ENCODE results near the gene SCFD2. TPM values are rescaled to one million over a fixed set of nuclear protein-coding genes. Genes with fewer than 3 reads are reported as not detected.

The SCFD2 gene
- total RNA-seq, 1 experiment from 2014 or later, result 7.4 TPM

- Histone ChIP-seq H3K27me3 (ENCODE audit: control insufficient read depth, insufficient read depth, low read length) (no peaks in the 10 kb centered on the region), H3K4me3 (ENCODE audit: low read depth in 2 of 2, low read length in 2 of 2) (no peak overlapping the region), H3K9me3 (ENCODE audit: control insufficient read depth, insufficient read depth, low read depth, low read length) (no peaks in the 10 kb centered on the region), H3K27ac (ENCODE audit: low read length) (no peak overlapping the region), H3K36me3 (ENCODE audit: control insufficient read depth, insufficient read depth, low read length) (no peaks in the 10 kb centered on the region), H3K4me1 (ENCODE audit: control insufficient read depth, insufficient read depth, low read length) (0 out of 2 replicates have a peak, but pooled peaks cover 3% of the 10 kb centered on the region)
- intact Hi-C loops (cut with micrococcal nuclease; ENCODE audit: unreplicated experiment), result loop anchor here (10.0 kb wide), 5 partner anchors 60 to 1220 kb away; partner anchors contain the start of gene SCFD2
- in situ Hi-C loops (cut with HindIII; ENCODE audit: low pct_unique_long_range_greater_than_20kb, low sequenced_read_pairs), result no loop called here
- TF ChIP-seq CTCF (IDR thresholded peaks at IDR 0.05), result no peak
- TF ChIP-seq SIN3A (IDR thresholded peaks at IDR 0.05; ENCODE audit: borderline replicate concordance, insufficient read depth, low read depth, low read length), result no peak
- TF ChIP-seq TCF7L2 (IDR thresholded peaks at IDR 0.05; ENCODE audit: low read depth, low read length), result no peak
- no peak for TF ChIP-seq REST (IDR thresholded peaks at IDR 0.05; ENCODE audit: insufficient read depth in 1 of 2, low read depth in 2 of 2, low read length in 1 of 2)
- TF ChIP-seq POLR2AphosphoS5 (IDR thresholded peaks at IDR 0.05; ENCODE audit: low read depth, low read length), result no peak
- ATAC-seq (no peak), DNase-seq (ENCODE audit: low read depth, low spot score) (no peak)
- POLR2A ChIA-PET, result no interaction called here
- CTCF ChIA-PET, result interaction anchor here (0.6 kb wide), 1 partner anchor 281 kb away, joined by 3 read pairs; no protein-coding TSS in a partner anchor
- no TSS peak for BruUV-seq (replicated peaks)
These were observed 351.0 kb downstream of the SCFD2 start for GRCh38 chr4:53014881-53015280.

GRCh38 chr4:53013873-53014775, 351.7 kb downstream of the SCFD2 start:
- no peak for ATAC-seq

More at GRCh38 chr4:53013873-53014775, 351.7 kb downstream of the SCFD2 start:
- no peak for DNase-seq (ENCODE audit: low read depth, low spot score)
- no peaks in the 10 kb centered on the region for H3K4me1 ChIP-seq (ENCODE audit: control insufficient read depth, insufficient read depth, low read length)
- H3K36me3 ChIP-seq (ENCODE audit: control insufficient read depth, insufficient read depth, low read length), result no peaks in the 10 kb centered on the region
- TF ChIP-seq TCF7L2 (IDR thresholded peaks at IDR 0.05; ENCODE audit: low read depth, low read length) (no peak), POLR2AphosphoS5 (IDR thresholded peaks at IDR 0.05; ENCODE audit: low read depth, low read length) (no peak), REST (IDR thresholded peaks at IDR 0.05; ENCODE audit: insufficient read depth in 1 of 2, low read depth in 2 of 2, low read length in 1 of 2) (no peak), SIN3A (IDR thresholded peaks at IDR 0.05; ENCODE audit: borderline replicate concordance, insufficient read depth, low read depth, low read length) (no peak), CTCF (IDR thresholded peaks at IDR 0.05) (no peak)
- intact Hi-C loops (cut with micrococcal nuclease; ENCODE audit: unreplicated experiment) (loop anchor here (10.0 kb wide), 5 partner anchors 61 to 1221 kb away; partner anchors contain the start of gene SCFD2), in situ Hi-C loops (cut with HindIII; ENCODE audit: low pct_unique_long_range_greater_than_20kb, low sequenced_read_pairs) (no loop called here)
- H3K27me3 ChIP-seq (ENCODE audit: control insufficient read depth, insufficient read depth, low read length), result no peaks in the 10 kb centered on the region
- ChIA-PET CTCF (no interaction called here), POLR2A (no interaction called here)
- no peak overlapping the region for H3K27ac ChIP-seq (ENCODE audit: low read length)
- H3K4me3 ChIP-seq (ENCODE audit: low read depth in 2 of 2, low read length in 2 of 2), result no peak overlapping the region
- BruUV-seq (replicated peaks), result no TSS peak
- no peaks in the 10 kb centered on the region for H3K9me3 ChIP-seq (ENCODE audit: control insufficient read depth, insufficient read depth, low read depth, low read length)
